ENCODE results near the gene SPX. TPM values are rescaled to one million over a fixed set of nuclear protein-coding genes. Genes with fewer than 3 reads are reported as not detected.

Gene SPX
- total and polyA plus RNA-seq, 2 donors (not counting 3 experiments of a cell fraction or from before 2014, with no cell fraction given) = 0.06 TPM; not detected in 1

GRCh38 chr12:21547437-21547836, 21.3 kb downstream of the SPX start:
- Histone ChIP-seq H3K9me3 (replicated peaks; ENCODE audit: control insufficient read depth, insufficient read depth, low read length) (no peaks in the 10 kb centered on the region), H3K9ac (replicated peaks; ENCODE audit: extremely low read depth, insufficient read depth, low read length) (no peak overlapping the region), H2AFZ (ENCODE audit: low read depth, low read length) (no peak overlapping the region), H3K36me3 (ENCODE audit: control insufficient read depth in 2 of 2, extremely low read depth in 1 of 2, insufficient read depth in 2 of 2, low read length in 2 of 2) (no peaks in the 10 kb centered on the region), H3K9me1 (replicated peaks; ENCODE audit: control insufficient read depth, extremely low read depth, insufficient read depth, low read length) (no peaks in the 10 kb centered on the region), H4K20me1 (replicated peaks; ENCODE audit: control insufficient read depth, extremely low read depth, insufficient read depth, low read length) (no peaks in the 10 kb centered on the region), H3K27ac (ENCODE audit: insufficient read depth, low read depth, low read length) (no peak overlapping the region), H3K4me3 (replicated peaks in 1 of 3; ENCODE audit: insufficient read depth in 1 of 3, low read depth in 1 of 3, low read length in 3 of 3) (no peak overlapping the region), H3K4me2 (ENCODE audit: insufficient read depth, low read length) (no peak overlapping the region), H3K27me3 (ENCODE audit: control insufficient read depth in 2 of 2, insufficient read depth in 2 of 2, low read length in 2 of 2) (no peaks in the 10 kb centered on the region), H3K79me2 (ENCODE audit: control insufficient read depth, insufficient read depth, low read length) (no peaks in the 10 kb centered on the region), H3K4me1 (ENCODE audit: control insufficient read depth, extremely low read depth, insufficient read depth, low read length) (no peaks in the 10 kb centered on the region)
- no peak for DNase-seq (ENCODE audit: low read depth, low spot score)
- no TSS peak for BruUV-seq (replicated peaks)
- intact Hi-C loops (cut with micrococcal nuclease) = no loop called here
- FAIRE-seq = no peak
- TF ChIP-seq EZH2 (IDR thresholded peaks at IDR 0.05; ENCODE audit: borderline replicate concordance, low read depth, low read length, severe bottlenecking) (no peak), FOS (IDR thresholded peaks at IDR 0.05; ENCODE audit: borderline replicate concordance, insufficient read depth, low read length) (no peak), MYC (IDR thresholded peaks at IDR 0.05; ENCODE audit: low read depth, low read length) (no peak), MAX (IDR thresholded peaks at IDR 0.05; ENCODE audit: insufficient read depth, insufficient read length) (no peak), JUN (IDR thresholded peaks at IDR 0.05; ENCODE audit: borderline replicate concordance, insufficient read depth, insufficient read length, low read depth) (no peak), GATA2 (IDR thresholded peaks at IDR 0.05; ENCODE audit: insufficient read depth, insufficient read length, low read depth, low read length) (no peak), POLR2A (IDR thresholded peaks at IDR 0.05; ENCODE audit: low read depth, low read length) (no peak), POLR2AphosphoS5 (IDR thresholded peaks at IDR 0.05; ENCODE audit: insufficient read depth, low read depth, low read length) (no peak), CTCF (IDR thresholded peaks at IDR 0.05; ENCODE audit: extremely low read depth in 1 of 2, insufficient read depth in 1 of 2, low read depth in 1 of 2, low read length in 2 of 2) (no peak)
- ChIA-PET CTCF (no interaction called here), POLR2A (no interaction called here)
- dilution Hi-C loops (cut with MboI; ENCODE audit: extremely low pct_ligation_motif_present, low sequenced_read_pairs) = no loop called here

Measured in endothelial cell of umbilical vein (primary cell).